SK-N-SH (cell line): ENCODE data around the gene LGI1. TPM values are rescaled to one million over a fixed set of nuclear protein-coding genes. Genes with fewer than 3 reads are reported as not detected.

Source experiments
- CTCF ChIA-PET: fragments of 300-600, 350-600 bp; formaldehyde crosslinking; extraction: SDS; loops from one replicate; lab custom pipeline; 2021; lab: Yijun Ruan, JAX
- POLR2A ChIA-PET: fragments of 350-600 bp; sonication (Branson Sonifier 250); formaldehyde crosslinking; extraction: SDS; loops from one replicate; lab custom pipeline; 2020; ENCODE audit warnings: antibody characterized with exemption, inconsistent platforms; lab: Yijun Ruan, JAX
- DNase-seq: peaks from one replicate; pipeline ENCODE4 v3.0.0; 2012
- H2AFZ ChIP-seq: fragments of 200-600 bp; sonication (generic); 2 replicates; pipeline ENCODE4 v1.8.1; 2016; ENCODE audit warnings: antibody characterized with exemption, mild to moderate bottlenecking, low read depth
- H3F3A ChIP-seq: fragments of 200-600 bp; sonication (generic); replicated peaks from 2 replicates; pipeline ENCODE3; 2016; ENCODE audit warnings: antibody characterized with exemption, mild to moderate bottlenecking; ENCODE audit not compliant: insufficient read depth
- H3K27ac ChIP-seq, 2 experiments: fragments of 200-500 bp in 1 of 2; fragments of 200-600 bp in 1 of 2; sonication (Bioruptor generic) in 1 of 2; sonication (generic), shearing (Covaris generic) in 1 of 2; 2 replicates each; pipeline versions ENCODE4 v1.5.1 to v1.6.1; 2014 to 2016; ENCODE audit warnings: low read depth in 2 of 2, inconsistent platforms in 1 of 2, low read length in 1 of 2, mild to moderate bottlenecking in 1 of 2, mixed read lengths in 1 of 2
- H3K27me3 ChIP-seq: fragments of 200-600 bp; sonication (generic), shearing (Covaris generic); 2 replicates; pipeline ENCODE4 v1.6.1; 2016; ENCODE audit warnings: mixed run types; ENCODE audit not compliant: insufficient read depth
- H3K36me3 ChIP-seq, 2 experiments: fragments of 200-500 bp in 1 of 2; fragments of 200-600 bp in 1 of 2; sonication (Bioruptor generic) in 1 of 2; sonication (generic) in 1 of 2; replicated peaks in 1 of 2; 2 replicates each; pipeline versions ENCODE3 to v1.5.1; 2014 to 2016; ENCODE audit warnings: low read length in 1 of 2, mild to moderate bottlenecking in 1 of 2; ENCODE audit not compliant: insufficient read depth in 2 of 2, control insufficient read depth in 1 of 2
- H3K4me1 ChIP-seq, 2 experiments: fragments of 200-500 bp in 1 of 2; fragments of 200-600 bp in 1 of 2; sonication (Bioruptor generic) in 1 of 2; sonication (generic), shearing (Covaris generic) in 1 of 2; 2 replicates each; pipeline versions ENCODE4 v1.5.1 to v1.6.1; 2014 to 2016; ENCODE audit warnings: low read depth in 1 of 2, low read length in 1 of 2, mixed run types in 1 of 2; ENCODE audit not compliant: insufficient read depth in 2 of 2, control insufficient read depth in 1 of 2
- H3K4me2 ChIP-seq: fragments of 200-600 bp; sonication (generic), shearing (Covaris generic); 2 replicates; pipeline ENCODE4 v1.6.1; 2017; ENCODE audit warnings: mixed run types
- H3K4me3 ChIP-seq, 2 experiments: fragments of 200-500 bp in 1 of 2; fragments of 200-600 bp in 1 of 2; sonication (Bioruptor generic) in 1 of 2; sonication (generic), shearing (Covaris generic) in 1 of 2; 2 replicates each; pipeline versions ENCODE4 v1.5.1 to v1.8.1; 2014 to 2016; ENCODE audit warnings: low read depth in 2 of 2, inconsistent platforms in 1 of 2, low read length in 1 of 2, mild to moderate bottlenecking in 1 of 2, mixed read lengths in 1 of 2, moderate library complexity in 1 of 2
- H3K79me2 ChIP-seq: fragments of 200-600 bp; sonication (generic); 2 replicates; pipeline ENCODE4 v1.8.1; 2017; ENCODE audit warnings: mild to moderate bottlenecking; ENCODE audit not compliant: insufficient read depth
- H3K9ac ChIP-seq: fragments of 200-600 bp; sonication (generic); 2 replicates; pipeline ENCODE4 v1.6.1; 2017; ENCODE audit warnings: mixed run types
- H3K9me2 ChIP-seq: fragments of 200-600 bp; sonication (generic); 2 replicates; pipeline ENCODE4 v1.6.1; 2017; ENCODE audit warnings: mixed run types
- H3K9me3 ChIP-seq: fragments of 200-600 bp; sonication (generic); 2 replicates; pipeline ENCODE4 v1.6.1; 2017; ENCODE audit warnings: mixed run types, mild to moderate bottlenecking, moderate library complexity
- H4K20me1 ChIP-seq: fragments of 200-600 bp; sonication (generic); 2 replicates; pipeline ENCODE4 v1.6.1; 2017; ENCODE audit warnings: mild to moderate bottlenecking, mixed run types; ENCODE audit not compliant: insufficient read depth
- ELF1 ChIP-seq: IDR thresholded peaks from 2 replicates; pipeline ENCODE4 v1.4.0; 2012
- FOSL2 ChIP-seq: IDR thresholded peaks from 2 replicates; pipeline ENCODE4 v1.4.0; 2012; ENCODE audit warnings: low read depth, mild to moderate bottlenecking, moderate library complexity, borderline replicate concordance
- FOXJ3 ChIP-seq: sonication (generic); formaldehyde crosslinking; IDR thresholded peaks from 2 replicates; pipeline ENCODE4 v1.5.1; 2020; ENCODE audit warnings: mild to moderate bottlenecking, missing genetic modification reagents
- GABPA ChIP-seq: IDR thresholded peaks from 2 replicates; pipeline ENCODE4 v1.4.0; 2012; ENCODE audit warnings: low read depth, mild to moderate bottlenecking
- MEF2A ChIP-seq: IDR thresholded peaks from 2 replicates; pipeline ENCODE4 v1.4.0; 2012; ENCODE audit warnings: low read depth, borderline replicate concordance
- NRF1 ChIP-seq: IDR thresholded peaks from 2 replicates; pipeline ENCODE4 v1.6.1; 2012; ENCODE audit warnings: low read depth, mild to moderate bottlenecking, low read length
- POLR2AphosphoS5 ChIP-seq: IDR thresholded peaks from 2 replicates; pipeline ENCODE4 v1.6.1; 2012; ENCODE audit warnings: low read depth, low read length
- RAD21 ChIP-seq: IDR thresholded peaks from 2 replicates; pipeline ENCODE4 v1.6.1; 2012; ENCODE audit warnings: mild to moderate bottlenecking, low read length
- SIN3A ChIP-seq: IDR thresholded peaks from 2 replicates; pipeline ENCODE4 v1.6.1; 2012; ENCODE audit warnings: low read depth, mild to moderate bottlenecking, low read length, moderate library complexity, borderline replicate concordance
- TCF12 ChIP-seq: IDR thresholded peaks from 2 replicates; pipeline ENCODE4 v1.4.0; 2012
- TEAD4 ChIP-seq: IDR thresholded peaks from 2 replicates; pipeline ENCODE4 v1.4.0; 2012; ENCODE audit warnings: mild to moderate bottlenecking, borderline replicate concordance; ENCODE audit not compliant: insufficient read depth
- WGBS: methylation state at CpG from one replicate; pipeline ENCODE4 v1.1.6; 2017; ENCODE audit warnings: low lambda C conversion rate; 5-methylcytosine and 5-hydroxymethylcytosine counted together
- polyA plus RNA-seq, 3 experiments: library from polyadenylated mRNA; depleted of rRNA; stranded (reverse); fragments of >200 nt; gene quantifications; 2 replicates each; pipeline ENCODE4 v1.2.3, GENCODE V29; 2012
- TF ChIP-seq, protein P1 (sequence below): fragments of 150-350 bp; IDR thresholded peaks from 2 replicates; pipeline ENCODE4 v1.6.1; 2016; ENCODE audit warnings: mild to moderate bottlenecking, low read depth, low read length
- TF ChIP-seq, protein P2 (sequence below): IDR thresholded peaks from 2 replicates; pipeline ENCODE4 v1.6.1; 2012; ENCODE audit warnings: mild to moderate bottlenecking, low read depth, low read length, moderate library complexity
- TF ChIP-seq, protein P3 (sequence below): IDR thresholded peaks from 2 replicates; pipeline ENCODE4; 2012
- TF ChIP-seq, protein P4 (sequence below): fragments of 200-600 bp; sonication (generic); IDR thresholded peaks from 2 replicates; pipeline ENCODE4 v1.6.1; 2017; ENCODE audit warnings: antibody characterized with exemption, mild to moderate bottlenecking, moderate library complexity
- TF ChIP-seq, protein P5 (sequence below): fragments of 150-350 bp; IDR thresholded peaks from 2 replicates; pipeline ENCODE4 v1.6.1; 2017; ENCODE audit warnings: antibody characterized with exemption, low read length, low read depth, borderline replicate concordance
- TF ChIP-seq, protein P6 (sequence below): IDR thresholded peaks from 2 replicates; pipeline ENCODE4 v1.4.0; 2012; ENCODE audit warnings: low read depth, borderline replicate concordance
- TF ChIP-seq, protein P7 (sequence below): IDR thresholded peaks from 2 replicates; pipeline ENCODE4 v1.4.0; 2012; ENCODE audit warnings: low read depth
- TF ChIP-seq, protein P8 (sequence below): IDR thresholded peaks from 2 replicates; pipeline ENCODE4 v1.4.0; 2012; ENCODE audit warnings: low read depth, borderline replicate concordance

The LGI1 gene
- polyA plus RNA-seq, 1 of the 3 experiments (the other 2 are of a cell fraction) = 0.03 TPM

DNA sequence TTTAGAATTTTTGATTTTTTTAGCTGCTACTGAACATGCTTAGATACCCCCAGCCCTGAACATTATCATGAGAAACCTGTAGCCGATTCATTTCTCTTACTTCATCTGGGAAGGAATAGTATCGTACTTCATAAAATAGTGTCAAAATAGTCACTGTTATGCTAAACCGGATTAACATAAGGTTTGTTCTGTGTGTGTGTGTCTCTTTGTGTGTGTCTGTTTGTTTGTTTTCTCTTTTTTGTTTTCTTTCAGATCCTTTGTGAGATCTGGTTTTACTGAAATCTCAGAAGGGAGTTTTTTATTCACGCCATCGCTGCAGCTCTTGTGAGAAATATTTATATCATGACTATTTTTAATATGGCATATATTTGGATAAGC, 761 bp downstream of the LGI1 start:
- no peaks in the 10 kb centered on the region for H3K36me3 ChIP-seq
- TF ChIP-seq, protein P1, sequence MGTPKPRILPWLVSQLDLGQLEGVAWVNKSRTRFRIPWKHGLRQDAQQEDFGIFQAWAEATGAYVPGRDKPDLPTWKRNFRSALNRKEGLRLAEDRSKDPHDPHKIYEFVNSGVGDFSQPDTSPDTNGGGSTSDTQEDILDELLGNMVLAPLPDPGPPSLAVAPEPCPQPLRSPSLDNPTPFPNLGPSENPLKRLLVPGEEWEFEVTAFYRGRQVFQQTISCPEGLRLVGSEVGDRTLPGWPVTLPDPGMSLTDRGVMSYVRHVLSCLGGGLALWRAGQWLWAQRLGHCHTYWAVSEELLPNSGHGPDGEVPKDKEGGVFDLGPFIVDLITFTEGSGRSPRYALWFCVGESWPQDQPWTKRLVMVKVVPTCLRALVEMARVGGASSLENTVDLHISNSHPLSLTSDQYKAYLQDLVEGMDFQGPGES = no peak
- TF ChIP-seq GABPA (no peak), MEF2A (no peak), SIN3A (no peak), TCF12 (no peak), POLR2AphosphoS5 (no peak), FOXJ3 (CRISPR knock-in tag) (no peak), ELF1 (no peak), NRF1 (no peak), RAD21 (no peak), TEAD4 (no peak), FOSL2 (no peak)
- TF ChIP-seq, protein P2, sequence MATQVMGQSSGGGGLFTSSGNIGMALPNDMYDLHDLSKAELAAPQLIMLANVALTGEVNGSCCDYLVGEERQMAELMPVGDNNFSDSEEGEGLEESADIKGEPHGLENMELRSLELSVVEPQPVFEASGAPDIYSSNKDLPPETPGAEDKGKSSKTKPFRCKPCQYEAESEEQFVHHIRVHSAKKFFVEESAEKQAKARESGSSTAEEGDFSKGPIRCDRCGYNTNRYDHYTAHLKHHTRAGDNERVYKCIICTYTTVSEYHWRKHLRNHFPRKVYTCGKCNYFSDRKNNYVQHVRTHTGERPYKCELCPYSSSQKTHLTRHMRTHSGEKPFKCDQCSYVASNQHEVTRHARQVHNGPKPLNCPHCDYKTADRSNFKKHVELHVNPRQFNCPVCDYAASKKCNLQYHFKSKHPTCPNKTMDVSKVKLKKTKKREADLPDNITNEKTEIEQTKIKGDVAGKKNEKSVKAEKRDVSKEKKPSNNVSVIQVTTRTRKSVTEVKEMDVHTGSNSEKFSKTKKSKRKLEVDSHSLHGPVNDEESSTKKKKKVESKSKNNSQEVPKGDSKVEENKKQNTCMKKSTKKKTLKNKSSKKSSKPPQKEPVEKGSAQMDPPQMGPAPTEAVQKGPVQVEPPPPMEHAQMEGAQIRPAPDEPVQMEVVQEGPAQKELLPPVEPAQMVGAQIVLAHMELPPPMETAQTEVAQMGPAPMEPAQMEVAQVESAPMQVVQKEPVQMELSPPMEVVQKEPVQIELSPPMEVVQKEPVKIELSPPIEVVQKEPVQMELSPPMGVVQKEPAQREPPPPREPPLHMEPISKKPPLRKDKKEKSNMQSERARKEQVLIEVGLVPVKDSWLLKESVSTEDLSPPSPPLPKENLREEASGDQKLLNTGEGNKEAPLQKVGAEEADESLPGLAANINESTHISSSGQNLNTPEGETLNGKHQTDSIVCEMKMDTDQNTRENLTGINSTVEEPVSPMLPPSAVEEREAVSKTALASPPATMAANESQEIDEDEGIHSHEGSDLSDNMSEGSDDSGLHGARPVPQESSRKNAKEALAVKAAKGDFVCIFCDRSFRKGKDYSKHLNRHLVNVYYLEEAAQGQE = no peak
- TF ChIP-seq, protein P3, sequence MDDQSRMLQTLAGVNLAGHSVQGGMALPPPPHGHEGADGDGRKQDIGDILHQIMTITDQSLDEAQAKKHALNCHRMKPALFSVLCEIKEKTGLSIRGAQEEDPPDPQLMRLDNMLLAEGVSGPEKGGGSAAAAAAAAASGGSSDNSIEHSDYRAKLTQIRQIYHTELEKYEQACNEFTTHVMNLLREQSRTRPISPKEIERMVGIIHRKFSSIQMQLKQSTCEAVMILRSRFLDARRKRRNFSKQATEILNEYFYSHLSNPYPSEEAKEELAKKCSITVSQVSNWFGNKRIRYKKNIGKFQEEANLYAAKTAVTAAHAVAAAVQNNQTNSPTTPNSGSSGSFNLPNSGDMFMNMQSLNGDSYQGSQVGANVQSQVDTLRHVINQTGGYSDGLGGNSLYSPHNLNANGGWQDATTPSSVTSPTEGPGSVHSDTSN = no peak
- TF ChIP-seq, protein P4, sequence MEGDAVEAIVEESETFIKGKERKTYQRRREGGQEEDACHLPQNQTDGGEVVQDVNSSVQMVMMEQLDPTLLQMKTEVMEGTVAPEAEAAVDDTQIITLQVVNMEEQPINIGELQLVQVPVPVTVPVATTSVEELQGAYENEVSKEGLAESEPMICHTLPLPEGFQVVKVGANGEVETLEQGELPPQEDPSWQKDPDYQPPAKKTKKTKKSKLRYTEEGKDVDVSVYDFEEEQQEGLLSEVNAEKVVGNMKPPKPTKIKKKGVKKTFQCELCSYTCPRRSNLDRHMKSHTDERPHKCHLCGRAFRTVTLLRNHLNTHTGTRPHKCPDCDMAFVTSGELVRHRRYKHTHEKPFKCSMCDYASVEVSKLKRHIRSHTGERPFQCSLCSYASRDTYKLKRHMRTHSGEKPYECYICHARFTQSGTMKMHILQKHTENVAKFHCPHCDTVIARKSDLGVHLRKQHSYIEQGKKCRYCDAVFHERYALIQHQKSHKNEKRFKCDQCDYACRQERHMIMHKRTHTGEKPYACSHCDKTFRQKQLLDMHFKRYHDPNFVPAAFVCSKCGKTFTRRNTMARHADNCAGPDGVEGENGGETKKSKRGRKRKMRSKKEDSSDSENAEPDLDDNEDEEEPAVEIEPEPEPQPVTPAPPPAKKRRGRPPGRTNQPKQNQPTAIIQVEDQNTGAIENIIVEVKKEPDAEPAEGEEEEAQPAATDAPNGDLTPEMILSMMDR = no peak
- TF ChIP-seq, protein P5, sequence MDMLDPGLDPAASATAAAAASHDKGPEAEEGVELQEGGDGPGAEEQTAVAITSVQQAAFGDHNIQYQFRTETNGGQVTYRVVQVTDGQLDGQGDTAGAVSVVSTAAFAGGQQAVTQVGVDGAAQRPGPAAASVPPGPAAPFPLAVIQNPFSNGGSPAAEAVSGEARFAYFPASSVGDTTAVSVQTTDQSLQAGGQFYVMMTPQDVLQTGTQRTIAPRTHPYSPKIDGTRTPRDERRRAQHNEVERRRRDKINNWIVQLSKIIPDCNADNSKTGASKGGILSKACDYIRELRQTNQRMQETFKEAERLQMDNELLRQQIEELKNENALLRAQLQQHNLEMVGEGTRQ = no peak
- TF ChIP-seq, protein P6, sequence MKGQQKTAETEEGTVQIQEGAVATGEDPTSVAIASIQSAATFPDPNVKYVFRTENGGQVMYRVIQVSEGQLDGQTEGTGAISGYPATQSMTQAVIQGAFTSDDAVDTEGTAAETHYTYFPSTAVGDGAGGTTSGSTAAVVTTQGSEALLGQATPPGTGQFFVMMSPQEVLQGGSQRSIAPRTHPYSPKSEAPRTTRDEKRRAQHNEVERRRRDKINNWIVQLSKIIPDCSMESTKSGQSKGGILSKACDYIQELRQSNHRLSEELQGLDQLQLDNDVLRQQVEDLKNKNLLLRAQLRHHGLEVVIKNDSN = no peak
- TF ChIP-seq, protein P7, sequence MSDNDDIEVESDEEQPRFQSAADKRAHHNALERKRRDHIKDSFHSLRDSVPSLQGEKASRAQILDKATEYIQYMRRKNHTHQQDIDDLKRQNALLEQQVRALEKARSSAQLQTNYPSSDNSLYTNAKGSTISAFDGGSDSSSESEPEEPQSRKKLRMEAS = no peak
- TF ChIP-seq, protein P8, sequence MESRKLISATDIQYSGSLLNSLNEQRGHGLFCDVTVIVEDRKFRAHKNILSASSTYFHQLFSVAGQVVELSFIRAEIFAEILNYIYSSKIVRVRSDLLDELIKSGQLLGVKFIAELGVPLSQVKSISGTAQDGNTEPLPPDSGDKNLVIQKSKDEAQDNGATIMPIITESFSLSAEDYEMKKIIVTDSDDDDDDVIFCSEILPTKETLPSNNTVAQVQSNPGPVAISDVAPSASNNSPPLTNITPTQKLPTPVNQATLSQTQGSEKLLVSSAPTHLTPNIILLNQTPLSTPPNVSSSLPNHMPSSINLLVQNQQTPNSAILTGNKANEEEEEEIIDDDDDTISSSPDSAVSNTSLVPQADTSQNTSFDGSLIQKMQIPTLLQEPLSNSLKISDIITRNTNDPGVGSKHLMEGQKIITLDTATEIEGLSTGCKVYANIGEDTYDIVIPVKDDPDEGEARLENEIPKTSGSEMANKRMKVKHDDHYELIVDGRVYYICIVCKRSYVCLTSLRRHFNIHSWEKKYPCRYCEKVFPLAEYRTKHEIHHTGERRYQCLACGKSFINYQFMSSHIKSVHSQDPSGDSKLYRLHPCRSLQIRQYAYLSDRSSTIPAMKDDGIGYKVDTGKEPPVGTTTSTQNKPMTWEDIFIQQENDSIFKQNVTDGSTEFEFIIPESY = no peak
- H3K4me2 ChIP-seq = peak overlapping the region; percentile 59; the same call in 1 of the 2 replicates
- DNase-seq = no peak
- no peaks in the 10 kb centered on the region for H4K20me1 ChIP-seq
- no peaks in the 10 kb centered on the region for H3F3A ChIP-seq
- no peak overlapping the region for H3K27ac ChIP-seq
- no peaks in the 10 kb centered on the region for H3K79me2 ChIP-seq
- H3K4me1 ChIP-seq = peaks cover 0 to 30% of the 10 kb centered on the region in 2 experiments; a peak in 2 of 4 replicates
- ChIA-PET CTCF (interaction anchor here (1.1 to 3.4 kb wide), 5 partner anchors 9 to 57 kb away, joined by 4 to 12 read pairs (median 7); no protein-coding TSS in a partner anchor), POLR2A (no interaction called here)
- 85% methylated on average over 5 of the region's 5 CpGs for WGBS
- peak overlapping the region; percentile 44; the same call in 1 of the 2 replicates for H2AFZ ChIP-seq
- H3K4me3 ChIP-seq = no peak overlapping the region
- H3K9me3 ChIP-seq = no peaks in the 10 kb centered on the region
- no peaks in the 10 kb centered on the region for H3K27me3 ChIP-seq
- H3K9ac ChIP-seq = no peak overlapping the region
- H3K9me2 ChIP-seq = no peaks in the 10 kb centered on the region
